AG09319 (cell line): ENCODE data around the gene CCBE1.

Experiments
- DNase-seq: peaks from one replicate; pipeline ENCODE4 v3.0.0-alpha.2; 2010; ENCODE audit warnings: low read depth; ENCODE audit errors: extremely low read depth
- TF ChIP-seq, protein P1 (sequence below): IDR thresholded peaks from 2 replicates; pipeline ENCODE4 v1.5.1; 2011; ENCODE audit warnings: low read depth, mild to moderate bottlenecking, inconsistent platforms, low read length, moderate library complexity

Gene CCBE1

GRCh38 chr18:59428018-59428417, 269.2 kb downstream of the CCBE1 start:
- no peak for DNase-seq
- TF ChIP-seq, protein P1, sequence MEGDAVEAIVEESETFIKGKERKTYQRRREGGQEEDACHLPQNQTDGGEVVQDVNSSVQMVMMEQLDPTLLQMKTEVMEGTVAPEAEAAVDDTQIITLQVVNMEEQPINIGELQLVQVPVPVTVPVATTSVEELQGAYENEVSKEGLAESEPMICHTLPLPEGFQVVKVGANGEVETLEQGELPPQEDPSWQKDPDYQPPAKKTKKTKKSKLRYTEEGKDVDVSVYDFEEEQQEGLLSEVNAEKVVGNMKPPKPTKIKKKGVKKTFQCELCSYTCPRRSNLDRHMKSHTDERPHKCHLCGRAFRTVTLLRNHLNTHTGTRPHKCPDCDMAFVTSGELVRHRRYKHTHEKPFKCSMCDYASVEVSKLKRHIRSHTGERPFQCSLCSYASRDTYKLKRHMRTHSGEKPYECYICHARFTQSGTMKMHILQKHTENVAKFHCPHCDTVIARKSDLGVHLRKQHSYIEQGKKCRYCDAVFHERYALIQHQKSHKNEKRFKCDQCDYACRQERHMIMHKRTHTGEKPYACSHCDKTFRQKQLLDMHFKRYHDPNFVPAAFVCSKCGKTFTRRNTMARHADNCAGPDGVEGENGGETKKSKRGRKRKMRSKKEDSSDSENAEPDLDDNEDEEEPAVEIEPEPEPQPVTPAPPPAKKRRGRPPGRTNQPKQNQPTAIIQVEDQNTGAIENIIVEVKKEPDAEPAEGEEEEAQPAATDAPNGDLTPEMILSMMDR: no peak

- DNase-seq: no peak
- TF ChIP-seq, protein P1: no peak
Observed at GRCh38 chr18:59426855-59427254, 270.4 kb downstream of the CCBE1 start.

- DNase-seq: peak; percentile 24
- TF ChIP-seq, protein P1: no peak
Observed at GRCh38 chr18:59423259-59423658, 274.0 kb downstream of the CCBE1 start.

DNA sequence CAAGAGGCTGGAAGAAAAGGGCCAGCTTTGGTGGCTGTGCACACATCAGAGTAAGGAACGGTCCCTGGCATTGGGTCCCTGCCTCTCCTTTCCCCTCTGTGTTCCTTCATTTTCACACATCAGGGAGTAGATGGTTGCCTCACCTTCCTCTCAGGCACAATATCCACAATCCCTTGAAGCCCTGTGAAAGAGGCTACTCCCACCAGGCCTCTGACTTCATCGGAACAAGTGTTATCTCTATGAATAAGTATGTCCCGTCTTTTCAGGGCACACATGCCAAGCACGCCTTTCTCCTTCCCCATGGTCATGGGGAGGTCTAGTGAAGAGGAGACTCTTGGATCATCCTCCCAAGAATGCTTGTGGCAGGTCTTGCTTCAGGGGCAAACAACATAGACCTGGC, 277.0 kb downstream of the CCBE1 start:
- no peak for DNase-seq
- TF ChIP-seq, protein P1: no peak

DNA sequence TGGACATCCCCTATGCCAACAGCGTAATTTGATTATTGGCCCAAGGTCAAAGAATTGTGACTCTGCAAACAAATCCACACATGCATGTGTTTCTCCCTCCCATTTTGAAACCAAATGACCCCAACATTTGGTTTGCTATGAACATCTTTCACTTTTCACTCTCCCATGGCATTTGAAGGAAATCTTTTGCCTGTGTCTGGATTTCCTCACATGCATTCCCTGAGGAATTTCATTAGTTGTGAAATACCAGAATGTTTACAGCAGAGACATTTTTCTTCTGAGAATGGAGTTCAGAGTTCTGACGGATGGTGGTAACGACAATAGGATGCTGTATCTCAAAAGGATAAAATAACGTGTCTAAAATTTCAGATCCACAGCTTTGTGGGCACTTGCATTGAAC, 277.8 kb downstream of the CCBE1 start:
- peak; percentile 79 for DNase-seq

GRCh38 chr18:59416818-59417217, 280.4 kb downstream of the CCBE1 start:
- TF ChIP-seq, protein P1: no peak
- DNase-seq: no peak

More for the DNA sequence above, 277.8 kb downstream of the CCBE1 start:
- TF ChIP-seq, protein P1: no peak

GRCh38 chr18:59414111-59414653, 283.0 kb downstream of the CCBE1 start:
- no peak for DNase-seq
- TF ChIP-seq, protein P1: no peak
